Neural progenitor cell (in vitro differentiated cells): ENCODE results near the gene OR4A16. TPM values are rescaled to one million over a fixed set of nuclear protein-coding genes. Genes with fewer than 3 reads are reported as not detected.

Experiments
- DNase-seq: peaks from one replicate; pipeline ENCODE4 v3.0.0-alpha.2; 2016; ENCODE audit warnings: low spot score
- H2AFZ ChIP-seq: fragments of 200-600 bp; sonication (generic); replicated peaks from 2 replicates; pipeline ENCODE4 v1.6.1; 2016; ENCODE audit warnings: antibody characterized with exemption
- H3F3A ChIP-seq: fragments of 200-600 bp; sonication (generic); 2 replicates; pipeline ENCODE4 v1.6.1; 2016; ENCODE audit warnings: antibody characterized with exemption, low read depth
- H3K27ac ChIP-seq: fragments of 200-600 bp; sonication (generic); 2 replicates; pipeline ENCODE4 v1.5.1; 2016; ENCODE audit warnings: mild to moderate bottlenecking
- H3K27me3 ChIP-seq: fragments of 200-600 bp; sonication (generic); 2 replicates; pipeline ENCODE4 v1.6.1; 2016; ENCODE audit warnings: mild to moderate bottlenecking, moderate library complexity
- H3K36me3 ChIP-seq: fragments of 200-600 bp; sonication (generic); 2 replicates; pipeline ENCODE4 v1.5.1; 2016
- H3K4me1 ChIP-seq: fragments of 200-600 bp; sonication (generic); 2 replicates; pipeline ENCODE4 v1.6.1; 2016; ENCODE audit warnings: mixed run types
- H3K4me2 ChIP-seq: fragments of 200-600 bp; sonication (generic); 2 replicates; pipeline ENCODE4 v1.6.1; 2016
- H3K4me3 ChIP-seq: fragments of 200-600 bp; sonication (generic); 2 replicates; pipeline ENCODE4 v1.5.1; 2016
- H3K79me2 ChIP-seq: fragments of 200-600 bp; sonication (generic); 2 replicates; pipeline ENCODE4 v1.6.1; 2016; ENCODE audit warnings: low read depth
- H3K9ac ChIP-seq: fragments of 200-600 bp; sonication (generic); 2 replicates; pipeline ENCODE4 v1.6.1; 2016
- H3K9me3 ChIP-seq: fragments of 200-600 bp; sonication (generic); 2 replicates; pipeline ENCODE4 v1.5.1; 2016; ENCODE audit warnings: low read depth
- H4K20me1 ChIP-seq: fragments of 200-600 bp; sonication (generic); 2 replicates; pipeline ENCODE4 v1.6.1; 2016; ENCODE audit warnings: low read depth
- H3K27ac Mint-ChIP-seq: 3 replicates; pipeline ENCODE4 v1.8.0; 2021; ENCODE audit warnings: mixed read lengths
- H3K27me3 Mint-ChIP-seq: 2 replicates; pipeline ENCODE4 v1.8.0; 2022; ENCODE audit warnings: low read depth, mild to moderate bottlenecking, inconsistent platforms, moderate library complexity, mixed read lengths; ENCODE audit not compliant: insufficient read depth
- H3K36me3 Mint-ChIP-seq: 3 replicates; pipeline ENCODE4 v1.8.0; 2021; ENCODE audit warnings: mixed read lengths
- H3K4me1 Mint-ChIP-seq: 3 replicates; pipeline ENCODE4 v1.8.0; 2021; ENCODE audit warnings: mixed read lengths
- H3K4me3 Mint-ChIP-seq: 3 replicates; pipeline ENCODE4 v1.8.0; 2021; ENCODE audit warnings: mild to moderate bottlenecking, moderate library complexity, mixed read lengths
- H3K9me3 Mint-ChIP-seq: 3 replicates; pipeline ENCODE4 v1.8.0; 2020; ENCODE audit warnings: mixed read lengths
- CTCF ChIP-seq: fragments of 200-600 bp; sonication (generic); IDR thresholded peaks from 2 replicates; pipeline ENCODE4 v1.5.1; 2017; ENCODE audit warnings: antibody characterized with exemption, mild to moderate bottlenecking
- EZH2 ChIP-seq: fragments of 200-600 bp; sonication (generic); IDR thresholded peaks from 2 replicates; pipeline ENCODE4 v1.6.1; 2017; ENCODE audit warnings: antibody characterized with exemption, mild to moderate bottlenecking, moderate library complexity
- EZH2phosphoT487 ChIP-seq: fragments of 200-600 bp; sonication (generic); IDR thresholded peaks from 2 replicates; pipeline ENCODE4 v1.6.1; 2017; ENCODE audit warnings: antibody characterized with exemption
- total RNA-seq: library from RNA; depleted of rRNA; stranded (reverse); fragments of >200 nt; gene quantifications from 2 replicates; pipeline ENCODE4 v1.2.3, GENCODE V29; 2015; ENCODE audit warnings: low replicate concordance

OR4A16 gene
- total RNA-seq, 1 donor from 2014 or later = not detected

GRCh38 chr11:55349032-55349431, 6.0 kb downstream of the OR4A16 start:
- H3K4me1 Mint-ChIP-seq = no peaks in the 10 kb centered on the region
- Histone ChIP-seq H3K27me3 (no peaks in the 10 kb centered on the region), H3K27ac (no peak overlapping the region), H3K9ac (no peak overlapping the region), H3K9me3 (peaks cover 57% of the 10 kb centered on the region), H3K4me2 (no peak overlapping the region), H3K4me3 (no peak overlapping the region), H3K36me3 (no peaks in the 10 kb centered on the region), H3F3A (no peaks in the 10 kb centered on the region), H4K20me1 (no peaks in the 10 kb centered on the region), H2AFZ (no peak overlapping the region), H3K79me2 (no peaks in the 10 kb centered on the region), H3K4me1 (no peaks in the 10 kb centered on the region)
- no peak for DNase-seq
- H3K9me3 Mint-ChIP-seq = peaks cover 25% of the 10 kb centered on the region
- H3K4me3 Mint-ChIP-seq = no peak overlapping the region
- no peaks in the 10 kb centered on the region for H3K27me3 Mint-ChIP-seq
- no peak overlapping the region for H3K27ac Mint-ChIP-seq
- H3K36me3 Mint-ChIP-seq = no peaks in the 10 kb centered on the region
- TF ChIP-seq CTCF = no peak
- TF ChIP-seq EZH2phosphoT487 = no peak

- no peak for TF ChIP-seq CTCF
- TF ChIP-seq EZH2 = no peak
- no peak overlapping the region for H3K27ac ChIP-seq
- no peaks in the 10 kb centered on the region for H3K79me2 ChIP-seq
- peaks cover 59% of the 10 kb centered on the region for H3K9me3 ChIP-seq
- no peak for DNase-seq
- no peak overlapping the region for H3K4me2 ChIP-seq
- no peak overlapping the region for H2AFZ ChIP-seq
- Mint-ChIP-seq H3K4me1 (no peaks in the 10 kb centered on the region), H3K9me3 (peaks cover 23% of the 10 kb centered on the region), H3K4me3 (no peak overlapping the region), H3K27ac (no peak overlapping the region), H3K36me3 (no peaks in the 10 kb centered on the region), H3K27me3 (no peaks in the 10 kb centered on the region)
- H4K20me1 ChIP-seq = no peaks in the 10 kb centered on the region
- H3K4me1 ChIP-seq = no peaks in the 10 kb centered on the region
- no peak overlapping the region for H3K9ac ChIP-seq
- H3K4me3 ChIP-seq = no peak overlapping the region
- no peaks in the 10 kb centered on the region for H3F3A ChIP-seq
- no peaks in the 10 kb centered on the region for H3K27me3 ChIP-seq
- H3K36me3 ChIP-seq = no peaks in the 10 kb centered on the region
Measured at GRCh38 chr11:55357560-55358184, 14.7 kb downstream of the OR4A16 start.

- H3K4me1 Mint-ChIP-seq = no peaks in the 10 kb centered on the region
- H2AFZ ChIP-seq = no peak within 1 kb of the TSS
- no peaks in the 10 kb centered on the region for H3K27me3 Mint-ChIP-seq
- peaks cover 49% of the 10 kb centered on the region for H3K9me3 ChIP-seq
- H3K27me3 ChIP-seq = no peaks in the 10 kb centered on the region
- H3K79me2 ChIP-seq = no peaks in the 10 kb centered on the region
- no peaks in the 10 kb centered on the region for H4K20me1 ChIP-seq
- no peak within 1 kb of the TSS for H3K4me3 ChIP-seq
- no peak within 1 kb of the TSS for H3K4me3 Mint-ChIP-seq
- H3K27ac ChIP-seq = no peak within 1 kb of the TSS
- H3K4me1 ChIP-seq = no peaks in the 10 kb centered on the region
- no peaks in the 10 kb centered on the region for H3K36me3 Mint-ChIP-seq
- TF ChIP-seq EZH2phosphoT487 (no peak), CTCF (no peak), EZH2 (no peak)
- H3K9me3 Mint-ChIP-seq = peaks cover 21% of the 10 kb centered on the region
- H3K36me3 ChIP-seq = no peaks in the 10 kb centered on the region
- no peaks in the 10 kb centered on the region for H3F3A ChIP-seq
- no peak within 1 kb of the TSS for H3K9ac ChIP-seq
- no peak within 1 kb of the TSS for H3K27ac Mint-ChIP-seq
- no peak within 1 kb of the TSS for H3K4me2 ChIP-seq
- no peak for DNase-seq
Measured at GRCh38 chr11:55367674-55368073, 24.7 kb downstream of the OR4A16 start, which contains the start of gene OR4A15. OR4A15 (plus strand) TSS chr11:55367974; CDS start chr11:55367974, 0 bp downstream.

Other genes with a start within 250 kb of the OR4A16 start
- gene TRIM48, start 81.0 kb upstream of the OR4A16 start, total RNA-seq = not detected in 2 replicates
- gene OR4A15, start 24.8 kb downstream of the OR4A16 start, total RNA-seq = not detected in 2 replicates
- gene OR4C15, start 211.3 kb downstream of the OR4A16 start, total RNA-seq = not detected in 2 replicates
- not detected in 2 replicates for gene OR4C16, start 228.9 kb downstream of the OR4A16 start, total RNA-seq